GM19099 (cell line): ENCODE results near the gene CROCC2.

Source experiments
- POLR2A ChIP-seq: IDR thresholded peaks from 3 replicates; pipeline ENCODE4 v1.6.1; 2011; ENCODE audit warnings: low read depth; ENCODE audit not compliant: insufficient read length; ENCODE audit errors: extremely low read depth

The CROCC2 gene

DNA sequence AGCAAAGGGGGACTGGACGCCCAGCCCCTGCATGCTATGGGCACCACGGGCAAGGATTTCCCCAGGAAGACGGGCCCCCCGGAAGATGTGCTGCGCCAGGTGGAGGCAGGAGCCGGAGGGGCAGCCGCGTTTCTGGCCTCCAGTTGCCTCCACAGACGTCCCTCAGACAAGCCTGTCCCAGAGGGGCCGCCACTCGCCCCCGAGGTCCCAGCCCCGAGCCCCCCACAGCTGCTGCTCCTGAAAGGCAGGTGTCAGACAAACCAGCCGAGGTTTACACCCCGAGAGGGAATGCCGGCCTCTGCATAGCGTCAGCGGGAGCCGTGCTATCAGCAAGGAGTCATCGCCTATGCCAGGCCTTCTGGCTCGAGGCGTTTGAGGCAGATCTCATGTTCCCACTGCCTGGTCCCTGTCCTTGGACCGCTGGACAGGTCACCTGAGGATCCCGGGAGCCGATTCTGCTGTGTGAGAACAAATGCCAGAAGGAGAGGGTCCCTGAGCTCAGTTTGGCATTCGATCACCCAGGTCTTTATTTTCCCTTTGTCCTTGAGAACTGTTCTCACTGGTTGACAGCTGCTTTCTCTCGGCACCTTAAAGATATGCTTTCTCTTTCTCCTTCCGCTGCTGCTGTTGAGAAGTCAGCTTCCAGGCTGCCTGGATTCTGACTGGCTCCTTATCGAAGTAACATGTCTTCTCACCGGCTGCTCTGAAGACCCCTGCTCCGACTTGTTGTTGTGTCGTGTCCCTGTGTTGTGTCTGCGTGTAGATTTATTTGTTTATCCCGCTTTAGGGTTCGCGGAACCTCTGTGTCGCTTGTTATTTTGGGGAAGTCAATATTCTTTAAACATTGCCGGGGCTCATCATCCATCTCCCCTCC is 20.6 kb downstream of the CROCC2 start:
- no peak for TF ChIP-seq POLR2A

- TF ChIP-seq POLR2A = no peak
These were observed 21.2 kb downstream of the CROCC2 start for GRCh38 chr2:240927390-240927781.

DNA sequence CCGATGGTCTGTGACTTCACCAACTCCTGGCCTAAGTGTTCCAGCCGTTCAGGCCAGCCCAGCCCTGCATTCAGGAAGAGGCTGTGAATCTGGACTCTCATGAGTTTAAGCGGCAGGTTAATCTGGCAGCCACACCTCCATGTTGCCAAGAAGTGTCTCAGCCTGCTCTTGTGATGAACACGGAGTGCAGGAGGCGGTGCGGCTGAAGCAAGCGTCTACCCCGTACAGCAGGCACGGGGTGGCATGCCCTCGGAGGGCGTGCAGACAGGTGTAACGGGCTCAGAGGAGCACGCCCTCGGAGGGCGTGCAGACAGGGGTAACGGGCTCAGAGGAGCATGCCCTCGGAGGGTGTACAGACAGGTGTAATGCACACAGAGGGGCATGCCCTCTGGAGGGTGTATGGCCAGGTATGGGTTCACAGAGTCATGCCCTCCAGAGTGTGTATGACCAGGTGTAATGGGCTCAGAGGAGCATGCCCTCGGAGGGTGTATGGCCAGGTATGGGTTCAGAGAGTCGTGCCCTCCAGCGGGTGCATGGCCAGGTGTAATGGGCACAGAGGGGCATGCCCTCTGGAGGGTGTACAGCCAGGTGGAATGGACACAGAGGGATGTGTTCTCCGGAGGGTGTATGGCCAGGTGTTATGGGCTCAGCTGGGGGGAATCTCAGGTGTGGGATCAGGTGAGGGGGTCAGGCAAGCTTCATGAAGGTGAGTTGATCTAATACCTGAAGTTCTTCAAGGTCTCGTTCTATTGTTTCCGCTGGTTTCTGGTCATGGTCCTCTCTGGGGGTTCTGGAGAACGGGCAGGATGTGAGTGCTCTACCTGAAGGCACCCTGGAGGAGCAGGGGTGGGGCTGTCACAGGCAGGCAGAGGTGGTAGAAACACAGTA is 22.6 kb downstream of the CROCC2 start:
- no peak for TF ChIP-seq POLR2A

GRCh38 chr2:240929364-240930095 is 23.4 kb downstream of the CROCC2 start:
- no peak for TF ChIP-seq POLR2A

- TF ChIP-seq POLR2A = no peak
These were observed 24.0 kb downstream of the CROCC2 start for GRCh38 chr2:240930096-240930630.

DNA sequence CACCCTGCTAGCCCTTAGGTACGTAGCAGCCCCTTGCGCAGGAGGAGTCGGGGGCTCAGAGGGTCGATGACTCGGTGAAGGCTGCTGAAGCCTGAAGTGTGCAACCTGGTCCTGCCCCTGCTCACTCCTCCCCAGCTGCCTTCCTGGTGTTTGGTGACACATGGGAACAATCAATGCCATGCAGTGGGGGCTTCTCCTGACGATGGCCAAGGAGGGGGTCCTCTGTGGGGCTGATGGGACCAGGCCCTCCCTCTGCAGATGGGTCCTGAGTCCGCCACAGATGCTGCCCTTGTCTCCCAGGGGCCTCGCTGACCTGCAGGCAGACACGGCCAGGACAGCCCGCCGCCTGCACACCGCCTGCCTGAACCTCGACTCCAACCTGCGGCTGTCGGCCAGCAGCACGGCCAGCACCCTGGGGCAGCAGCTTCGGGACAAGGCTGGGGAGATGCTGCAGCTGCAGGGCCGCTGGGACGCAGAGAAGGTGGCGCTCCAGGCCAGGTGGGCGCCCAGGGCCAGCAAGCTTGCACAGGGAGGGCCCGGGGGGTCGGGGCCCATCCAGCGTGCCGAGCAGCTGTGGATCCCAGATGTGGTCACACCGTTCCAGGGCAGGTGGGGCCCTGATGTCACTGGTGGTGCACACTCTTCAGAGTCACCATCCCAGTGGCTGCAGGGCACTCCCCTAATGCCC is 24.6 kb downstream of the CROCC2 start:
- TF ChIP-seq POLR2A = no peak

- TF ChIP-seq POLR2A = no peak
These were observed 25.3 kb downstream of the CROCC2 start for GRCh38 chr2:240931319-240931949.

GRCh38 chr2:240932001-240932723 is 26.0 kb downstream of the CROCC2 start:
- TF ChIP-seq POLR2A = no peak

- no peak for TF ChIP-seq POLR2A
These were observed 26.6 kb downstream of the CROCC2 start for GRCh38 chr2:240932724-240933047.

DNA sequence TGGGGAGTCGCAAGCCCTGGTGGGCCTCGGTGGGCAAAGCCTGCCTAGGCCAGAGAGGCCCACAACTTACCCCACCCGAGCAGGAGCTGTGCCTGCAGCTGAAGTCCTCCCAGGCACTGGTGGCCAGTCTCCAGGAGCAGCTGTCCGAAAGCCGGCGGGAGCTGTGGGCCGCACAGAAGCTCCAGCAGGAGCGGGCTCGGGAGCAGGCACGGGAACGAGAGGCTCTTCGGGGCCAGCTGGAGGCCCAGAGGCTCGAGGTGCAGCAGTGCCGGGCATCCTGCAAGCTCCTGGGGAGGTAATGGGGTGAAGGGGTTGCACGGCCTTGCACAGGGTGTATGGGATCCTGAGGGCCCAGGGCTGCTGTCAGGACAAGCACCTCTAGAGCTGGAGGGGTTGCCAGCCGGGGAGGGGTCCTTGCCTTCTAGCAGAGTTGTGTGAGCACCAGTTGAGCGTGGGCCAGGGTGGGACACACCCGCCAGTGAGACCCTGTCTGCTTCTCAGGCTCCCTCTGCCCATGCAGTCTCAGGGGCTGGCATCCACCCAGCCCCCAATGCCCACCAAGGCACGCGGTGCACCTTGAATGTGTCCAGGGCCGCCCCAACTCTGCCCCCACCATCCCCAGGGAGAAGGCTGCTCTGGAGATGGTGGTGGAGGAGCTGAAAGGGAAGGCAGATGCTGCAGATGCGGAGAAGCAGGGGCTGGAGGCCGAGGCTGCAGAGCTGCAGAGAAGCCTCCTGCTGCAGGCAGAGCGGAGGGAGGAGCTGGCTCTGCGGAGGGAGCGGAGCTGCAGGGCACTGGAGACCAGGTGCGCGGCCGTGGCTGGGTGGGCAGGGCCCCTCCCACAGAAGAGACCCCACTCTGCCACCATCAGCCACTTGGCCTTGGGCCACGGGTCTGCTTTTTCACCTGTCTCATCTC is 27.2 kb downstream of the CROCC2 start:
- no peak for TF ChIP-seq POLR2A

- TF ChIP-seq POLR2A = no peak
These were observed 28.0 kb downstream of the CROCC2 start for GRCh38 chr2:240933966-240934700.

GRCh38 chr2:240934701-240935102 is 28.6 kb downstream of the CROCC2 start:
- no peak for TF ChIP-seq POLR2A
